ENCODE results near the gene TUBGCP5.

Gene TUBGCP5

DNA sequence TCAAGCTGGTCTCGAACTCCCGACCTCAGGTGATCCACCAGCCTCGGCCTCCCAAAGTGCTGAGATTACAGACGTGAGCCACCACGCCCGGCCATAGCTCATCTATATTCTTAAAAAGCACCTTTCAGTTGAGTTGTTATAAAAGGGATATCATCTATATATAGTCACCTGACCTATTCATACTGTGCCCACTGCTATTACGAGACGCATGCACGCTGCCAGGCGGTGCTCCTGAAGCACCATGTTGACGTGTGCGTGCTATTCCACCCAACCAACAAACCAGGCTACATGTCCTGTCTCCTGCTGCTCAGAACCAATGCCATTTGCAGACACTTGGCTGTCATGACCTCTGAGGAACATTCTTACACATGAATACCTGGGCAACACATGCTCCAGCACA, 76.8 kb downstream of the TUBGCP5 start:
- no peaks in the 10 kb centered on the region for H3K79me2 ChIP-seq (ENCODE audit: control insufficient read depth, low read length)
- H3K36me3 ChIP-seq (ENCODE audit: control insufficient read depth, low read length), result no peaks in the 10 kb centered on the region
- no peak overlapping the region for H3K4me3 ChIP-seq (ENCODE audit: low read length)
- H3K4me1 ChIP-seq (ENCODE audit: control insufficient read depth, low read length), result no peaks in the 10 kb centered on the region
- no peaks in the 10 kb centered on the region for H3K9me2 ChIP-seq (replicated peaks; ENCODE audit: control insufficient read depth, low read length)
- no peaks in the 10 kb centered on the region for H3K27me3 ChIP-seq (ENCODE audit: control insufficient read depth, low read length)
- H3F3A ChIP-seq (ENCODE audit: control insufficient read depth, insufficient read depth), result no peaks in the 10 kb centered on the region
- H3K4me2 ChIP-seq (ENCODE audit: low read length), result no peak overlapping the region
- H3K27ac ChIP-seq (ENCODE audit: low read depth, low read length), result no peak overlapping the region
- TF ChIP-seq EZH2phosphoT487 (IDR thresholded peaks at IDR 0.05; ENCODE audit: borderline replicate concordance, low read length), result no peak
- TF ChIP-seq, protein P1, sequence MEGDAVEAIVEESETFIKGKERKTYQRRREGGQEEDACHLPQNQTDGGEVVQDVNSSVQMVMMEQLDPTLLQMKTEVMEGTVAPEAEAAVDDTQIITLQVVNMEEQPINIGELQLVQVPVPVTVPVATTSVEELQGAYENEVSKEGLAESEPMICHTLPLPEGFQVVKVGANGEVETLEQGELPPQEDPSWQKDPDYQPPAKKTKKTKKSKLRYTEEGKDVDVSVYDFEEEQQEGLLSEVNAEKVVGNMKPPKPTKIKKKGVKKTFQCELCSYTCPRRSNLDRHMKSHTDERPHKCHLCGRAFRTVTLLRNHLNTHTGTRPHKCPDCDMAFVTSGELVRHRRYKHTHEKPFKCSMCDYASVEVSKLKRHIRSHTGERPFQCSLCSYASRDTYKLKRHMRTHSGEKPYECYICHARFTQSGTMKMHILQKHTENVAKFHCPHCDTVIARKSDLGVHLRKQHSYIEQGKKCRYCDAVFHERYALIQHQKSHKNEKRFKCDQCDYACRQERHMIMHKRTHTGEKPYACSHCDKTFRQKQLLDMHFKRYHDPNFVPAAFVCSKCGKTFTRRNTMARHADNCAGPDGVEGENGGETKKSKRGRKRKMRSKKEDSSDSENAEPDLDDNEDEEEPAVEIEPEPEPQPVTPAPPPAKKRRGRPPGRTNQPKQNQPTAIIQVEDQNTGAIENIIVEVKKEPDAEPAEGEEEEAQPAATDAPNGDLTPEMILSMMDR (IDR thresholded peaks at IDR 0.05; ENCODE audit: low read depth, low read length, poor library complexity, severe bottlenecking), result no peak
- no peaks in the 10 kb centered on the region for H4K20me1 ChIP-seq (ENCODE audit: control insufficient read depth, insufficient read depth, low read depth, low read length)
- H3K9me3 ChIP-seq (ENCODE audit: control insufficient read depth, insufficient read depth, low read length), result no peaks in the 10 kb centered on the region

DNA sequence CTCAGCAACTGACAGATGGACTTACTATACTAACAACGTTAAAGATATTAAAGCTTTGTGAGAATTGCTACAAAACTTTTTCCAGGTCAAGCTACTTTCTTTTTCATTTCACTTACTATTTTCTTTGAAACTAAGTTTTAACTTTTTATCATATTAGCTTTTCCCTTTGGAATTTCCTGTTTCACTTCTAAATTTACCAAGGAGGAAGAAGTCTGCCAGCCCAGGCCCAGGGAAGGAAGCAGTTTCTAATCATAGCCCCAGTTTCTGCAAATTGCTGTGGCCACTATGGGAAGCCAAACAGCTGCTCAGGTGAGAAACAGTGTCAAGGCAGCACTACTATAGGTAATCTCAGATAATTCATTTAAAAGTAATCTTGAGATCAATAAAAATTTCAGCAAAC, 77.6 kb downstream of the TUBGCP5 start:
- Histone ChIP-seq H3K79me2 (ENCODE audit: control insufficient read depth, low read length) (no peaks in the 10 kb centered on the region), H4K20me1 (ENCODE audit: control insufficient read depth, insufficient read depth, low read depth, low read length) (no peaks in the 10 kb centered on the region), H3K4me3 (ENCODE audit: low read length) (no peak overlapping the region), H3K9me3 (ENCODE audit: control insufficient read depth, insufficient read depth, low read length) (no peaks in the 10 kb centered on the region), H3K36me3 (ENCODE audit: control insufficient read depth, low read length) (no peaks in the 10 kb centered on the region), H3K27ac (ENCODE audit: low read depth, low read length) (no peak overlapping the region), H3K27me3 (ENCODE audit: control insufficient read depth, low read length) (no peaks in the 10 kb centered on the region), H3K4me1 (ENCODE audit: control insufficient read depth, low read length) (no peaks in the 10 kb centered on the region), H3K9me2 (replicated peaks; ENCODE audit: control insufficient read depth, low read length) (no peaks in the 10 kb centered on the region), H3K4me2 (ENCODE audit: low read length) (no peak overlapping the region), H3F3A (ENCODE audit: control insufficient read depth, insufficient read depth) (no peaks in the 10 kb centered on the region)
- TF ChIP-seq, protein P1 (IDR thresholded peaks at IDR 0.05; ENCODE audit: low read depth, low read length, poor library complexity, severe bottlenecking), result no peak
- no peak for TF ChIP-seq EZH2phosphoT487 (IDR thresholded peaks at IDR 0.05; ENCODE audit: borderline replicate concordance, low read length)

DNA sequence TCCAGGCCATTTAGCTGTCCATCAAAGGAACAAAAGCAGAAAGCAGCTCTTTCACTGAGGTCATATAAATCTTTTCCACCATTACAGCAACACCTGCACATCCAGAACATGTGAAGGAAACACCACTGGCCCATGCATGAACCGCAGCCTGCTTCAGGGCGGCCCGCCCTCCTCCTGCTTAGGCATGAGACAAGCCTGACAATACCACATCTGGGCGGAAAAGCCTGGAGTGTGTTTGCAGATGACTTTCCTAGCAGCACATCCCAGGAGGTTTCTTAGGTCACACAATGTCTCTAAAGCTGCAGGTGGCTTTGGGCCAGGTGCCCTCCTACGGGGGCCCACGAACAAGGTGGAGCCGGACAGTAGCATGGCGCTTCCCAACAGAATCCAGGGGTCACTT, 78.8 kb downstream of the TUBGCP5 start:
- no peaks in the 10 kb centered on the region for H3K36me3 ChIP-seq (ENCODE audit: control insufficient read depth, low read length)
- H3K9me2 ChIP-seq (replicated peaks; ENCODE audit: control insufficient read depth, low read length), result no peaks in the 10 kb centered on the region
- H3K4me2 ChIP-seq (ENCODE audit: low read length), result no peak overlapping the region
- H3K27ac ChIP-seq (ENCODE audit: low read depth, low read length), result no peak overlapping the region
- no peaks in the 10 kb centered on the region for H3K4me1 ChIP-seq (ENCODE audit: control insufficient read depth, low read length)
- H3K27me3 ChIP-seq (ENCODE audit: control insufficient read depth, low read length), result no peaks in the 10 kb centered on the region
- no peaks in the 10 kb centered on the region for H3K79me2 ChIP-seq (ENCODE audit: control insufficient read depth, low read length)
- no peaks in the 10 kb centered on the region for H4K20me1 ChIP-seq (ENCODE audit: control insufficient read depth, insufficient read depth, low read depth, low read length)
- no peak overlapping the region for H3K4me3 ChIP-seq (ENCODE audit: low read length)
- H3K9me3 ChIP-seq (ENCODE audit: control insufficient read depth, insufficient read depth, low read length), result no peaks in the 10 kb centered on the region
- H3F3A ChIP-seq (ENCODE audit: control insufficient read depth, insufficient read depth), result no peaks in the 10 kb centered on the region
- no peak for TF ChIP-seq EZH2phosphoT487 (IDR thresholded peaks at IDR 0.05; ENCODE audit: borderline replicate concordance, low read length)
- TF ChIP-seq, protein P1 (IDR thresholded peaks at IDR 0.05; ENCODE audit: low read depth, low read length, poor library complexity, severe bottlenecking), result no peak

DNA sequence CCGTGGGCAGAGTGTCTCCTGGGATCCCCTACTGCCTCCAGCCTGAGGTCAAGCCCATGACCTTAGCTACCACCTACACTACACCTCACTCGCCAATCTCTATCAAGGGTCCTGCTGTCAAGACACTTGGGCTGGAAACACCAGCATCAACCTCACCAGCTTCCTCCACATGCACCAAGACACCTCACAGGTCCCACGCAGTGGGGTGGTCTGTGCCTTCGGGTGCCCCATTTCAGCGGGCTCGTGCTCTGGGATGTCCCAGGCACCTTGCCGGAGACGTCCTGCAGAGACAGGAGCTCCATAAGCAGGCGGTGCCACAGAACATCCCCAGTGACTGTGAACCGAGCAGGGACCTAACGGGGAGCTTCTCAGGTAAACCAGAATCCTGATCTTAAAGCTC, 79.2 kb downstream of the TUBGCP5 start:
- H3K9me3 ChIP-seq (ENCODE audit: control insufficient read depth, insufficient read depth, low read length), result no peaks in the 10 kb centered on the region
- H3K4me3 ChIP-seq (ENCODE audit: low read length), result no peak overlapping the region
- TF ChIP-seq, protein P1 (IDR thresholded peaks at IDR 0.05; ENCODE audit: low read depth, low read length, poor library complexity, severe bottlenecking), result no peak
- TF ChIP-seq EZH2phosphoT487 (IDR thresholded peaks at IDR 0.05; ENCODE audit: borderline replicate concordance, low read length), result no peak
- H3K4me1 ChIP-seq (ENCODE audit: control insufficient read depth, low read length), result no peaks in the 10 kb centered on the region
- no peaks in the 10 kb centered on the region for H3F3A ChIP-seq (ENCODE audit: control insufficient read depth, insufficient read depth)
- no peaks in the 10 kb centered on the region for H3K9me2 ChIP-seq (replicated peaks; ENCODE audit: control insufficient read depth, low read length)
- no peak overlapping the region for H3K27ac ChIP-seq (ENCODE audit: low read depth, low read length)
- no peak overlapping the region for H3K4me2 ChIP-seq (ENCODE audit: low read length)
- H4K20me1 ChIP-seq (ENCODE audit: control insufficient read depth, insufficient read depth, low read depth, low read length), result no peaks in the 10 kb centered on the region
- no peaks in the 10 kb centered on the region for H3K27me3 ChIP-seq (ENCODE audit: control insufficient read depth, low read length)
- H3K79me2 ChIP-seq (ENCODE audit: control insufficient read depth, low read length), result no peaks in the 10 kb centered on the region
- no peaks in the 10 kb centered on the region for H3K36me3 ChIP-seq (ENCODE audit: control insufficient read depth, low read length)

All from DOHH2 (cell line).